ENCODE results near the gene FDX1. TPM values are rescaled to one million over a fixed set of nuclear protein-coding genes. Genes with fewer than 3 reads are reported as not detected.
A peak's percentile ranks its signal among the peaks of the same experiment; 100 is the strongest.
"Not testable (repeated sequence)": the region's sequence is repeated elsewhere in the genome, so short reads cannot be mapped to it uniquely, and the experiment has no call there.

Gene FDX1
- total RNA-seq (2014; rRNA removed; shearing (Covaris generic)) = 10.9 and 13.4 TPM in 2 replicates

- peak; percentile 88 for DNase-seq (ENCODE audit: low read depth)
These were observed at the start of gene FDX1 for GRCh38 chr11:110429731-110430266. FDX1 (plus strand) TSS chr11:110429948; CDS start chr11:110430121, 173 bp downstream.

GRCh38 chr11:110380836-110381622 is 48.7 kb upstream of the FDX1 start:
- no peak for DNase-seq (ENCODE audit: low read depth)

GRCh38 chr11:110388231-110388630 is 41.5 kb upstream of the FDX1 start:
- DNase-seq (ENCODE audit: low read depth) = not testable (repeated sequence)

- no peak for DNase-seq (ENCODE audit: low read depth)
These were observed 39.8 kb upstream of the FDX1 start for GRCh38 chr11:110389965-110390364.

GRCh38 chr11:110392056-110392455 is 37.7 kb upstream of the FDX1 start:
- DNase-seq (ENCODE audit: low read depth) = no peak

GRCh38 chr11:110397668-110398286 is 32.0 kb upstream of the FDX1 start:
- not testable (repeated sequence) for DNase-seq (ENCODE audit: low read depth)

- DNase-seq (ENCODE audit: low read depth) = not testable (repeated sequence)
These were observed 26.2 kb upstream of the FDX1 start for GRCh38 chr11:110403585-110403984.

- DNase-seq (ENCODE audit: low read depth) = not testable (repeated sequence)
These were observed 24.1 kb upstream of the FDX1 start for GRCh38 chr11:110405636-110406035.

GRCh38 chr11:110407315-110407714 is 22.4 kb upstream of the FDX1 start:
- DNase-seq (ENCODE audit: low read depth) = no peak

GRCh38 chr11:110409174-110409573 is 20.6 kb upstream of the FDX1 start:
- DNase-seq (ENCODE audit: low read depth) = no peak

GRCh38 chr11:110410651-110411050 is 19.1 kb upstream of the FDX1 start:
- no peak for DNase-seq (ENCODE audit: low read depth)

GRCh38 chr11:110415081-110415480 is 14.7 kb upstream of the FDX1 start:
- no peak for DNase-seq (ENCODE audit: low read depth)

- DNase-seq (ENCODE audit: low read depth) = not testable (repeated sequence)
These were observed 8.1 kb upstream of the FDX1 start for GRCh38 chr11:110421658-110422057.

- no peak for DNase-seq (ENCODE audit: low read depth)
These were observed 7.3 kb upstream of the FDX1 start for GRCh38 chr11:110422306-110422905.

- no peak for DNase-seq (ENCODE audit: low read depth)
These were observed 4.8 kb upstream of the FDX1 start for GRCh38 chr11:110424775-110425444.

- DNase-seq (ENCODE audit: low read depth) = peak; percentile 69
These were observed 3.8 kb upstream of the FDX1 start for GRCh38 chr11:110425751-110426545.

- DNase-seq (ENCODE audit: low read depth) = no peak
These were observed 1.7 kb upstream of the FDX1 start for GRCh38 chr11:110428040-110428439.

- no peak for DNase-seq (ENCODE audit: low read depth)
These were observed 605 bp upstream of the FDX1 start for GRCh38 chr11:110428956-110429730.

- DNase-seq (ENCODE audit: low read depth) = peak; percentile 17
These were observed 711 bp downstream of the FDX1 start for GRCh38 chr11:110430267-110431050.
